Left ventricle myocardium inferior (tissue), 1 donor: Measurements from ENCODE around the gene MICAL1. TPM values are rescaled to one million over a fixed set of nuclear protein-coding genes. Genes with fewer than 3 reads are reported as not detected.
A peak's percentile ranks its signal among the peaks of the same experiment; 100 is the strongest.

Source experiments
- DNase-seq: peaks from one replicate; pipeline ENCODE4 v3.0.0-alpha.2; 2020
- H3K27ac ChIP-seq: fragments of 200-600 bp; replicated peaks from 2 replicates; pipeline ENCODE4 v1.8.0; 2021
- H3K27me3 ChIP-seq: fragments of 200-600 bp; 2 replicates; pipeline ENCODE4 v1.8.0; 2021; ENCODE audit warnings: low read depth
- H3K36me3 ChIP-seq: fragments of 200-600 bp; 2 replicates; pipeline ENCODE4 v1.8.0; 2021
- H3K4me1 ChIP-seq: fragments of 200-600 bp; 2 replicates; pipeline ENCODE4 v1.8.0; 2021
- H3K4me3 ChIP-seq: fragments of 200-600 bp; 2 replicates; pipeline ENCODE4 v1.8.0; 2021; ENCODE audit warnings: mild to moderate bottlenecking, moderate library complexity
- H3K9me3 ChIP-seq: fragments of 200-600 bp; replicated peaks from 2 replicates; pipeline ENCODE4 v1.8.0; 2021
- CTCF ChIP-seq: fragments of 200-600 bp; IDR thresholded peaks from 2 replicates; pipeline ENCODE4 v1.8.0; 2021; ENCODE audit warnings: antibody characterized with exemption, mild to moderate bottlenecking, borderline replicate concordance
- intact Hi-C: fragments of 100-400 bp; cut with micrococcal nuclease; formaldehyde crosslinking; loops from one replicate; pipeline ENCODE4 v1.11.0; 2022
- total RNA-seq: library from RNA; stranded (reverse); fragmentation: NEBNext Ultra II Directional; extraction: Animal tissue kit (Norgen Biotek cat#: 25700); gene quantifications from one replicate; pipeline ENCODE4 v1.2.1, GENCODE V29; 2021
- donor health status: DM: no; HTN: yes; CAD: no; lungs with severe emphysema.

Gene MICAL1
- total RNA-seq, 1 donor from 2014 or later = 5.6 TPM

GRCh38 chr6:109429496-109429895, 26.1 kb downstream of the MICAL1 start:
- no peak for DNase-seq
- no peaks in the 10 kb centered on the region for H3K27me3 ChIP-seq
- no peaks in the 10 kb centered on the region for H3K36me3 ChIP-seq
- intact Hi-C loops = no loop called here
- H3K4me3 ChIP-seq = no peak overlapping the region
- H3K9me3 ChIP-seq = no peaks in the 10 kb centered on the region
- TF ChIP-seq CTCF = no peak
- H3K4me1 ChIP-seq = peaks cover 21% of the 10 kb centered on the region
- peak overlapping the region; percentile 39 for H3K27ac ChIP-seq

GRCh38 chr6:109428889-109429477, 26.6 kb downstream of the MICAL1 start:
- H3K27ac ChIP-seq = peak overlapping the region; percentile 39
- no peaks in the 10 kb centered on the region for H3K36me3 ChIP-seq
- no peak for DNase-seq
- intact Hi-C loops = no loop called here
- H3K27me3 ChIP-seq = no peaks in the 10 kb centered on the region
- TF ChIP-seq CTCF = no peak
- H3K4me3 ChIP-seq = peak overlapping the region; percentile 30
- no peaks in the 10 kb centered on the region for H3K9me3 ChIP-seq
- peaks cover 21% of the 10 kb centered on the region for H3K4me1 ChIP-seq

- Histone ChIP-seq H3K27ac (no peak overlapping the region), H3K4me1 (peaks cover 18% of the 10 kb centered on the region), H3K27me3 (no peaks in the 10 kb centered on the region), H3K36me3 (no peaks in the 10 kb centered on the region), H3K4me3 (no peak overlapping the region), H3K9me3 (no peaks in the 10 kb centered on the region)
- DNase-seq = no peak
- TF ChIP-seq CTCF = no peak
- intact Hi-C loops = no loop called here
These were observed 30.6 kb downstream of the MICAL1 start for GRCh38 chr6:109424946-109425345.

GRCh38 chr6:109421184-109421583, 34.4 kb downstream of the MICAL1 start:
- TF ChIP-seq CTCF = no peak
- intact Hi-C loops = no loop called here
- no peak for DNase-seq

DNA sequence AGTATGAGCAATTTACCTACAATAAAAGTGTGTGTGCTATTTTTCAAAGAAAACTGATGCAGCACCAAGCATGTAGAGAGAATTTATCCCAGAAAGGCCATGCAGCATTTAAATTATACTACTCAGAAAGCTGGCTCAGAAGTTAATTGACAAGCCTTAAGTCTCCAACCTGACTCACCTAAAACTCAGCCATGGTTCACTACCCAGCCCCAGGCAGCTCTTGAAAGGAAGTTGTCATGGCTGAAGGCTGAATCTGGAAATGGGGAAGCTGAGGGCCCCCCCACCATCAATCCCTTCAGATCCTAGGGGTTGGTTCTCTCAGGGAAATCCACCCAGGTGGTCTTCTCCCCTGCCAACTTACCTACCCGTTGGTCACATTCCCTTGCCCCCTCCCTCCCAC, 34.8 kb downstream of the MICAL1 start:
- DNase-seq = no peak
- no peaks in the 10 kb centered on the region for H3K27me3 ChIP-seq
- no peaks in the 10 kb centered on the region for H3K9me3 ChIP-seq
- H3K4me3 ChIP-seq = no peak overlapping the region
- H3K4me1 ChIP-seq = no peaks in the 10 kb centered on the region
- H3K36me3 ChIP-seq = no peaks in the 10 kb centered on the region
- intact Hi-C loops = no loop called here
- TF ChIP-seq CTCF = no peak
- H3K27ac ChIP-seq = no peak overlapping the region

More at GRCh38 chr6:109421184-109421583, 34.4 kb downstream of the MICAL1 start:
- Histone ChIP-seq H3K27ac (no peak overlapping the region), H3K36me3 (no peaks in the 10 kb centered on the region), H3K27me3 (no peaks in the 10 kb centered on the region), H3K4me3 (no peak overlapping the region), H3K4me1 (no peaks in the 10 kb centered on the region), H3K9me3 (no peaks in the 10 kb centered on the region)
